AG09309 (cell line): ENCODE measurements around the gene KIF2C.

ENCODE experiments used
- DNase-seq: peaks from one replicate; pipeline ENCODE4 v3.0.0-alpha.2; 2010; ENCODE audit warnings: low read depth
- H3K4me3 ChIP-seq: 2 replicates; pipeline ENCODE4 v1.5.1; 2011; ENCODE audit warnings: mild to moderate bottlenecking, low read depth, low read length, moderate library complexity; ENCODE audit not compliant: control insufficient read depth
- CTCF ChIP-seq: IDR thresholded peaks from 2 replicates; pipeline ENCODE4 v1.5.1; 2011; ENCODE audit warnings: mild to moderate bottlenecking, low read depth, low read length, inconsistent platforms; ENCODE audit not compliant: insufficient read depth, control insufficient read depth; ENCODE audit errors: missing control alignments

KIF2C gene

GRCh38 chr1:44775078-44775929, 35.7 kb downstream of the KIF2C start, which contains the start of gene RPS8:
RPS8 (plus strand) TSS chr1:44775540; CDS start chr1:44775597, 57 bp downstream.
- peak; percentile 78 for DNase-seq
- peak within 1 kb of the TSS; percentile 99 for H3K4me3 ChIP-seq
- TF ChIP-seq CTCF: no peak

- no peak for TF ChIP-seq CTCF
- H3K4me3 ChIP-seq: peak overlapping the region; percentile 99
- no peak for DNase-seq
Measured at GRCh38 chr1:44775930-44776729, 36.5 kb downstream of the KIF2C start.

GRCh38 chr1:44776730-44777068, 37.1 kb downstream of the KIF2C start:
- peak overlapping the region; percentile 99 for H3K4me3 ChIP-seq
- TF ChIP-seq CTCF: no peak
- no peak for DNase-seq

GRCh38 chr1:44777547-44777946, 37.9 kb downstream of the KIF2C start:
- DNase-seq: no peak
- no peak for TF ChIP-seq CTCF
- peak overlapping the region; percentile 99 for H3K4me3 ChIP-seq

- no peak for TF ChIP-seq CTCF
- no peak for DNase-seq
- H3K4me3 ChIP-seq: no peak overlapping the region
Measured at GRCh38 chr1:44777969-44778635, 38.5 kb downstream of the KIF2C start.
